PC-3 (cell line): Measurements from ENCODE around the gene BBS12. TPM values are rescaled to one million over a fixed set of nuclear protein-coding genes. Genes with fewer than 3 reads are reported as not detected.

ENCODE experiments used
- ATAC-seq: fragments of 200-7000 bp; cut with Tn5 transposase; 2 replicates; pipeline ENCODE4 v1.9.1; 2020; ENCODE audit warnings: mild to moderate bottlenecking, moderate library complexity
- BruUV-seq: library from RNA; stranded (reverse); fragments of 400-500 nt; replicated peaks from 2 replicates; lab custom pipeline; 2021; lab: Mats Ljungman, UMichigan
- CTCF ChIA-PET: fragments of 300-600 bp; sonication (Branson Sonifier 250); formaldehyde crosslinking; loops from one replicate; lab custom pipeline; 2022; ENCODE audit warnings: antibody characterized with exemption; lab: Charles Lee
- POLR2A ChIA-PET: fragments of 300-600 bp; sonication (Branson Sonifier 250); formaldehyde crosslinking; loops from one replicate; lab custom pipeline; 2022; ENCODE audit warnings: antibody characterized with exemption; ENCODE audit not compliant: unreplicated experiment; lab: Charles Lee
- DNase-seq: peaks from one replicate; pipeline ENCODE4 v3.0.0-alpha.2; 2015
- H2AFZ ChIP-seq: fragments of 300-600 bp; sonication (generic); 2 replicates; pipeline ENCODE4 v1.6.0; 2016; ENCODE audit warnings: antibody characterized with exemption, low read length
- H3F3A ChIP-seq: fragments of 300-600 bp; sonication (generic); one replicate; pipeline ENCODE4 v1.6.0; 2017; ENCODE audit warnings: antibody characterized with exemption, low read length, control low read depth, mild to moderate bottlenecking; ENCODE audit not compliant: unreplicated experiment
- H3K27ac ChIP-seq: fragments of 300-600 bp; sonication (generic); 2 replicates; pipeline ENCODE4 v1.5.1; 2016; ENCODE audit warnings: mild to moderate bottlenecking, low read length
- H3K27me3 ChIP-seq: fragments of 300-600 bp; sonication (generic); 2 replicates; pipeline ENCODE4 v1.6.1; 2016; ENCODE audit warnings: low read length, mixed read lengths
- H3K36me3 ChIP-seq: fragments of 300-600 bp; sonication (generic); 2 replicates; pipeline ENCODE4 v1.6.1; 2016; ENCODE audit warnings: low read depth, mixed run types, low read length, mixed read lengths
- H3K4me1 ChIP-seq: fragments of 300-600 bp; sonication (generic); 2 replicates; pipeline ENCODE4 v1.5.1; 2016; ENCODE audit warnings: low read length; ENCODE audit not compliant: insufficient read depth
- H3K4me2 ChIP-seq: fragments of 300-600 bp; sonication (generic); 2 replicates; pipeline ENCODE4 v1.6.0; 2016; ENCODE audit warnings: low read length
- H3K4me3 ChIP-seq: fragments of 300-600 bp; sonication (generic); 2 replicates; pipeline ENCODE4 v1.5.1; 2016; ENCODE audit warnings: mild to moderate bottlenecking, low read length, mixed read lengths
- H3K79me2 ChIP-seq: fragments of 300-600 bp; sonication (generic); 2 replicates; pipeline ENCODE4 v1.6.1; 2017; ENCODE audit warnings: low read length, mixed read lengths
- H3K9ac ChIP-seq: fragments of 300-600 bp; sonication (generic); 2 replicates; pipeline ENCODE4 v1.6.0; 2016; ENCODE audit warnings: mild to moderate bottlenecking, low read length
- H3K9me2 ChIP-seq: fragments of 300-600 bp; sonication (generic); replicated peaks from 2 replicates; pipeline ENCODE4 v1.6.1; 2016; ENCODE audit warnings: mixed run types, low read length, mixed read lengths
- H3K9me3 ChIP-seq: fragments of 300-600 bp; sonication (generic); 2 replicates; pipeline ENCODE4 v1.6.1; 2016; ENCODE audit warnings: low read length, mixed read lengths
- H4K20me1 ChIP-seq: fragments of 300-600 bp; sonication (generic); 2 replicates; pipeline ENCODE4 v1.6.1; 2016; ENCODE audit warnings: low read length, mixed read lengths
- CTCF ChIP-seq: fragments of 300-600 bp; sonication (generic); conservative IDR thresholded peaks from 2 replicates; pipeline ENCODE4 v1.5.1; 2017; ENCODE audit warnings: antibody characterized with exemption, low read depth, mild to moderate bottlenecking, low read length
- EZH2 ChIP-seq: fragments of 300-600 bp; sonication (generic); IDR thresholded peaks from one replicate; pipeline ENCODE4 v1.6.1; 2017; ENCODE audit warnings: antibody characterized with exemption, mild to moderate bottlenecking, low read length; ENCODE audit not compliant: unreplicated experiment
- EZH2phosphoT487 ChIP-seq: fragments of 300-600 bp; sonication (generic); IDR thresholded peaks from 2 replicates; pipeline ENCODE4 v1.6.1; 2018; ENCODE audit warnings: mild to moderate bottlenecking, antibody characterized with exemption, low read length, borderline replicate concordance
- intact Hi-C: fragments of 100-400 bp; cut with micrococcal nuclease; formaldehyde crosslinking; loops from 2 replicates; pipeline ENCODE4 v1.9.0; 2023
- total RNA-seq: library from RNA; depleted of rRNA; stranded (reverse); fragments of >200 nt; gene quantifications from 2 replicates; pipeline ENCODE4 v1.2.3, GENCODE V29; 2014

Gene BBS12
- total RNA-seq, 1 experiment from 2014 or later: 1.7 TPM

- Histone ChIP-seq H3F3A (no peaks in the 10 kb centered on the region), H3K27me3 (no peaks in the 10 kb centered on the region), H3K4me2 (no peak overlapping the region), H3K36me3 (no peaks in the 10 kb centered on the region), H3K79me2 (no peaks in the 10 kb centered on the region), H3K4me3 (no peak overlapping the region), H4K20me1 (no peaks in the 10 kb centered on the region), H3K9me2 (no peaks in the 10 kb centered on the region), H3K27ac (no peak overlapping the region), H2AFZ (no peak overlapping the region), H3K9ac (no peak overlapping the region), H3K9me3 (no peaks in the 10 kb centered on the region), H3K4me1 (0 out of 2 replicates have a peak, but pooled peaks cover under 1% of the 10 kb centered on the region)
- ATAC-seq (no peak), DNase-seq (no peak)
- CTCF ChIA-PET: no interaction called here
- POLR2A ChIA-PET: no interaction called here
- TF ChIP-seq EZH2phosphoT487: no peak
- TF ChIP-seq EZH2: no peak
- no peak for TF ChIP-seq CTCF
- BruUV-seq: no TSS peak
- intact Hi-C loops: no loop called here
These were observed 44.9 kb upstream of the BBS12 start for GRCh38 chr4:122687531-122688061.

- no peaks in the 10 kb centered on the region for H3K36me3 ChIP-seq
- no peaks in the 10 kb centered on the region for H4K20me1 ChIP-seq
- CTCF ChIA-PET: no interaction called here
- no peaks in the 10 kb centered on the region for H3K79me2 ChIP-seq
- ATAC-seq: no peak
- H3K4me2 ChIP-seq: no peak overlapping the region
- no peaks in the 10 kb centered on the region for H3F3A ChIP-seq
- H3K27me3 ChIP-seq: no peaks in the 10 kb centered on the region
- intact Hi-C loops: no loop called here
- H3K9ac ChIP-seq: no peak overlapping the region
- no peaks in the 10 kb centered on the region for H3K9me2 ChIP-seq
- no peak overlapping the region for H3K4me3 ChIP-seq
- no TSS peak for BruUV-seq
- H2AFZ ChIP-seq: no peak overlapping the region
- POLR2A ChIA-PET: no interaction called here
- no peaks in the 10 kb centered on the region for H3K9me3 ChIP-seq
- TF ChIP-seq CTCF (no peak), EZH2phosphoT487 (no peak), EZH2 (no peak)
- no peak overlapping the region for H3K27ac ChIP-seq
- DNase-seq: no peak
- H3K4me1 ChIP-seq: peaks cover 10% of the 10 kb centered on the region; the same call in 1 of the 2 replicates
These were observed 43.9 kb upstream of the BBS12 start for GRCh38 chr4:122688529-122689140.

GRCh38 chr4:122689972-122690371 is 42.5 kb upstream of the BBS12 start:
- no peak for TF ChIP-seq CTCF
- no peak for TF ChIP-seq EZH2phosphoT487
- TF ChIP-seq EZH2: no peak
- no peak overlapping the region for H3K4me3 ChIP-seq
- intact Hi-C loops: no loop called here
- no peaks in the 10 kb centered on the region for H4K20me1 ChIP-seq
- H3K4me2 ChIP-seq: no peak overlapping the region
- H3K36me3 ChIP-seq: no peaks in the 10 kb centered on the region
- DNase-seq (no peak), ATAC-seq (no peak)
- peaks cover 11% of the 10 kb centered on the region; the same call in 1 of the 2 replicates for H3K4me1 ChIP-seq
- H3K27ac ChIP-seq: no peak overlapping the region
- no peaks in the 10 kb centered on the region for H3K9me3 ChIP-seq
- no peaks in the 10 kb centered on the region for H3K9me2 ChIP-seq
- H3K27me3 ChIP-seq: no peaks in the 10 kb centered on the region
- ChIA-PET CTCF (no interaction called here), POLR2A (no interaction called here)
- no peaks in the 10 kb centered on the region for H3F3A ChIP-seq
- no peaks in the 10 kb centered on the region for H3K79me2 ChIP-seq
- BruUV-seq: no TSS peak
- H2AFZ ChIP-seq: no peak overlapping the region
- no peak overlapping the region for H3K9ac ChIP-seq
